SU-DHL-6 (cell line): ENCODE measurements around the gene CBX7.

Experiments used
- H2AFZ ChIP-seq: fragments of 200-600 bp; sonication (generic); 2 replicates; pipeline ENCODE4 v1.6.1; 2014; ENCODE audit warnings: low read depth, mild to moderate bottlenecking, moderate library complexity, mixed read lengths, antibody characterized with exemption, low read length; ENCODE audit not compliant: severe bottlenecking
- H3F3A ChIP-seq: fragments of 200-600 bp; shearing (Covaris generic); 2 replicates; pipeline ENCODE4 v1.6.0; 2016; ENCODE audit warnings: antibody characterized with exemption, mild to moderate bottlenecking; ENCODE audit not compliant: insufficient read depth
- H3K27ac ChIP-seq: fragments of 200-600 bp; sonication (generic); 2 replicates; pipeline ENCODE4 v1.5.1; 2016; ENCODE audit warnings: low read depth, mild to moderate bottlenecking, low read length, moderate library complexity, mixed read lengths
- H3K27me3 ChIP-seq: fragments of 200-600 bp; sonication (generic), shearing (Covaris generic); 2 replicates; pipeline ENCODE4 v1.6.0; 2014; ENCODE audit warnings: mild to moderate bottlenecking, low read length
- H3K36me3 ChIP-seq: fragments of 200-600 bp; sonication (generic); 2 replicates; pipeline ENCODE4 v1.6.1; 2014; ENCODE audit warnings: mild to moderate bottlenecking, low read length, mixed read lengths
- H3K4me2 ChIP-seq: fragments of 300-600, 200-600 bp; shearing (Covaris generic), sonication (generic); 2 replicates; pipeline ENCODE4 v1.6.0; 2014; ENCODE audit warnings: low read length, low read depth, mild to moderate bottlenecking; ENCODE audit not compliant: poor library complexity, severe bottlenecking
- H3K4me3 ChIP-seq: fragments of 200-600 bp; sonication (generic); 2 replicates; pipeline ENCODE4 v1.5.1; 2014; ENCODE audit warnings: antibody characterized with exemption, low read length, mild to moderate bottlenecking, mixed read lengths; ENCODE audit not compliant: insufficient read depth, poor library complexity, severe bottlenecking
- H3K79me2 ChIP-seq: fragments of 200-600 bp; sonication (generic); 2 replicates; pipeline ENCODE4 v1.6.1; 2014; ENCODE audit warnings: mild to moderate bottlenecking, low read length, moderate library complexity; ENCODE audit not compliant: insufficient read depth
- H3K9ac ChIP-seq: fragments of 200-600 bp; sonication (generic); 2 replicates; pipeline ENCODE4 v1.7.0; 2014; ENCODE audit warnings: mild to moderate bottlenecking, low read length
- H3K9me2 ChIP-seq: fragments of 200-600 bp; sonication (generic); replicated peaks from 2 replicates; pipeline ENCODE4 v1.6.1; 2014; ENCODE audit warnings: low read length; ENCODE audit not compliant: insufficient read depth
- H3K9me3 ChIP-seq: fragments of 200-600 bp; sonication (generic); 2 replicates; pipeline ENCODE4 v1.6.1; 2014; ENCODE audit warnings: low read length, mixed read lengths; ENCODE audit not compliant: insufficient read depth
- H4K20me1 ChIP-seq: fragments of 200-600 bp; sonication (generic); 2 replicates; pipeline ENCODE4 v1.6.1; 2014; ENCODE audit warnings: low read depth, mild to moderate bottlenecking, antibody characterized with exemption, low read length, moderate library complexity, mixed read lengths
- EZH2phosphoT487 ChIP-seq: fragments of 200-600 bp; sonication (generic), shearing (Covaris generic); conservative IDR thresholded peaks from 2 replicates; pipeline ENCODE4 v1.6.1; 2018; ENCODE audit warnings: mild to moderate bottlenecking, antibody characterized with exemption, low read length, moderate library complexity, mixed read lengths
- TF ChIP-seq, protein P1 (sequence below): fragments of 200-600 bp; sonication (generic); IDR thresholded peaks from one replicate; pipeline ENCODE4 v1.5.1; 2017; ENCODE audit warnings: antibody characterized with exemption, mild to moderate bottlenecking, low read length, moderate library complexity; ENCODE audit not compliant: insufficient read depth, poor library complexity, severe bottlenecking

Gene CBX7

GRCh38 chr22:39176714-39177455, 24.4 kb upstream of the CBX7 start:
- H3K4me2 ChIP-seq: no peak overlapping the region
- no peaks in the 10 kb centered on the region for H3K27me3 ChIP-seq
- no peaks in the 10 kb centered on the region for H3K79me2 ChIP-seq
- H3K9ac ChIP-seq: no peak overlapping the region
- no peak for TF ChIP-seq EZH2phosphoT487
- TF ChIP-seq, protein P1, sequence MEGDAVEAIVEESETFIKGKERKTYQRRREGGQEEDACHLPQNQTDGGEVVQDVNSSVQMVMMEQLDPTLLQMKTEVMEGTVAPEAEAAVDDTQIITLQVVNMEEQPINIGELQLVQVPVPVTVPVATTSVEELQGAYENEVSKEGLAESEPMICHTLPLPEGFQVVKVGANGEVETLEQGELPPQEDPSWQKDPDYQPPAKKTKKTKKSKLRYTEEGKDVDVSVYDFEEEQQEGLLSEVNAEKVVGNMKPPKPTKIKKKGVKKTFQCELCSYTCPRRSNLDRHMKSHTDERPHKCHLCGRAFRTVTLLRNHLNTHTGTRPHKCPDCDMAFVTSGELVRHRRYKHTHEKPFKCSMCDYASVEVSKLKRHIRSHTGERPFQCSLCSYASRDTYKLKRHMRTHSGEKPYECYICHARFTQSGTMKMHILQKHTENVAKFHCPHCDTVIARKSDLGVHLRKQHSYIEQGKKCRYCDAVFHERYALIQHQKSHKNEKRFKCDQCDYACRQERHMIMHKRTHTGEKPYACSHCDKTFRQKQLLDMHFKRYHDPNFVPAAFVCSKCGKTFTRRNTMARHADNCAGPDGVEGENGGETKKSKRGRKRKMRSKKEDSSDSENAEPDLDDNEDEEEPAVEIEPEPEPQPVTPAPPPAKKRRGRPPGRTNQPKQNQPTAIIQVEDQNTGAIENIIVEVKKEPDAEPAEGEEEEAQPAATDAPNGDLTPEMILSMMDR: no peak
- H3K27ac ChIP-seq: no peak overlapping the region
- H4K20me1 ChIP-seq: no peaks in the 10 kb centered on the region
- no peaks in the 10 kb centered on the region for H3K9me3 ChIP-seq
- H3K36me3 ChIP-seq: no peaks in the 10 kb centered on the region
- no peaks in the 10 kb centered on the region for H3F3A ChIP-seq
- H3K4me3 ChIP-seq: no peak overlapping the region
- no peaks in the 10 kb centered on the region for H3K9me2 ChIP-seq
- H2AFZ ChIP-seq: no peak overlapping the region

DNA sequence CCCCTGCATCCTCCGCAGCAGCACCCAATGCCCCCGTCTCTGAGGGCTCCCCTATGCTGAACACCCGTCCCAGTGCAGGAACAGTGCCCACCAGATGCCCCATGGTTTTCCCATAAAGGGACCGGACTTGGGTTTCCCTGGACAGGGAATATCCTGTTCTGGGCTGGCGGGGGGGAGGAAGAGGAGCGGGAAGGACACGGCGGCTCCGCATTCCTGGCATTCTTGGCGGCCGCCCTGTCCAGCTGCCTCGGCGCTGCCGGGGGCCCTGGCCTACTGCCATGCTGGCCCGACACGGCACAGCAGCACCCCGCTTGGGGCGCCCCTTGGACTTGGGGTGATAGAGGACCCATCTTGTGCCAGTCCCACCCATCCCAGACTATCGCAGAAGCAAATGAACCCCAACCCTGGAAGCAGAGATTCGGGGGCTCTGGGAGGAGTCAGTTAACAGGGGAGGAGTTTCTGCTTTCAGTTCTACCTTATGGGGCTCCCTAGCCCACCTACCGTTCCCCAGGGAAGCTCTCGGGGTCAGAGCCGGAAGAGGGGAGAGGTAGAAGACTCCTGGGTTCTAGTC, 23.7 kb upstream of the CBX7 start:
- Histone ChIP-seq H3K4me2 (no peak overlapping the region), H3K9ac (no peak overlapping the region)

GRCh38 chr22:39175353-39176142, 23.1 kb upstream of the CBX7 start:
- Histone ChIP-seq H3K27me3 (no peaks in the 10 kb centered on the region), H2AFZ (no peak overlapping the region), H3F3A (no peaks in the 10 kb centered on the region; the same call in 1 of the 2 replicates), H3K9me2 (no peaks in the 10 kb centered on the region), H3K27ac (no peak overlapping the region), H3K36me3 (no peaks in the 10 kb centered on the region), H3K4me2 (no peak overlapping the region), H3K9me3 (no peaks in the 10 kb centered on the region), H3K9ac (no peak overlapping the region), H3K79me2 (no peaks in the 10 kb centered on the region), H3K4me3 (no peak overlapping the region), H4K20me1 (no peaks in the 10 kb centered on the region)
- TF ChIP-seq, protein P1: no peak
- TF ChIP-seq EZH2phosphoT487: no peak

More for the DNA sequence above, 23.7 kb upstream of the CBX7 start:
- H3K27me3 ChIP-seq: no peaks in the 10 kb centered on the region
- H2AFZ ChIP-seq: no peak overlapping the region
- no peak for TF ChIP-seq EZH2phosphoT487
- TF ChIP-seq, protein P1: no peak
- no peak overlapping the region for H3K27ac ChIP-seq
- H3K9me3 ChIP-seq: no peaks in the 10 kb centered on the region
- no peaks in the 10 kb centered on the region for H3K9me2 ChIP-seq
- H3K36me3 ChIP-seq: no peaks in the 10 kb centered on the region
- H4K20me1 ChIP-seq: no peaks in the 10 kb centered on the region
- no peak overlapping the region for H3K4me3 ChIP-seq
- H3K79me2 ChIP-seq: no peaks in the 10 kb centered on the region
- H3F3A ChIP-seq: no peaks in the 10 kb centered on the region; the same call in 1 of the 2 replicates
